Calu3 (cell line): ENCODE measurements around the gene TMEM128. TPM values are rescaled to one million over a fixed set of nuclear protein-coding genes. Genes with fewer than 3 reads are reported as not detected.
A peak's percentile ranks its signal among the peaks of the same experiment; 100 is the strongest.
"Not testable (repeated sequence)": the region's sequence is repeated elsewhere in the genome, so short reads cannot be mapped to it uniquely, and the experiment has no call there.

ENCODE experiments used
- BruUV-seq: library from RNA; stranded (reverse); fragments of 400-500 nt; replicated peaks from 2 replicates; lab custom pipeline; 2021; lab: Mats Ljungman, UMichigan
- CTCF ChIA-PET: fragments of 300-600 bp; sonication (Branson Sonifier 250); formaldehyde crosslinking; loops from one replicate; lab custom pipeline; 2022; ENCODE audit warnings: antibody characterized with exemption; lab: Charles Lee
- DNase-seq: peaks from one replicate; pipeline ENCODE4 v3.0.0; 2022
- H3K27ac Mint-ChIP-seq: one replicate; pipeline ENCODE4 v1.8.0; 2022; ENCODE audit warnings: mixed read lengths; ENCODE audit not compliant: unreplicated experiment
- H3K27me3 Mint-ChIP-seq: one replicate; pipeline ENCODE4 v1.8.0; 2022; ENCODE audit warnings: mixed read lengths; ENCODE audit not compliant: unreplicated experiment
- H3K36me3 Mint-ChIP-seq: one replicate; pipeline ENCODE4 v1.8.0; 2022; ENCODE audit warnings: mild to moderate bottlenecking, moderate library complexity, mixed read lengths; ENCODE audit not compliant: insufficient read depth, unreplicated experiment
- H3K4me1 Mint-ChIP-seq: one replicate; pipeline ENCODE4 v1.8.0; 2022; ENCODE audit warnings: mild to moderate bottlenecking, low read depth, mixed read lengths; ENCODE audit not compliant: unreplicated experiment
- H3K4me3 Mint-ChIP-seq: one replicate; pipeline ENCODE4 v1.8.0; 2022; ENCODE audit warnings: mild to moderate bottlenecking, low read depth, moderate library complexity, mixed read lengths; ENCODE audit not compliant: unreplicated experiment
- H3K9me3 Mint-ChIP-seq: one replicate; pipeline ENCODE4 v1.8.0; 2022; ENCODE audit warnings: low read depth, mixed read lengths; ENCODE audit not compliant: unreplicated experiment
- CTCF ChIP-seq: fragments of 200-600 bp; IDR thresholded peaks from one replicate; pipeline ENCODE4 v1.8.0; 2022; ENCODE audit warnings: antibody characterized with exemption; ENCODE audit not compliant: unreplicated experiment
- intact Hi-C: fragments of 100-400 bp; cut with micrococcal nuclease; formaldehyde crosslinking; loops from one replicate; pipeline ENCODE4 v1.10.0; 2022; ENCODE audit not compliant: unreplicated experiment
- total RNA-seq: library from RNA; stranded (reverse); gene quantifications from 2 replicates; pipeline ENCODE4 v1.2.3, GENCODE V29; 2022

The TMEM128 gene
- total RNA-seq, 1 experiment from 2014 or later = 15.1 TPM

- peaks cover under 1% of the 10 kb centered on the region for H3K27me3 Mint-ChIP-seq
- CTCF ChIA-PET = no interaction called here
- H3K36me3 Mint-ChIP-seq = peaks cover 21% of the 10 kb centered on the region
- TF ChIP-seq CTCF = no peak
- peaks cover 9% of the 10 kb centered on the region for H3K4me1 Mint-ChIP-seq
- H3K27ac Mint-ChIP-seq = peak overlapping the region; percentile 91
- BruUV-seq = no TSS peak
- no peaks in the 10 kb centered on the region for H3K9me3 Mint-ChIP-seq
- intact Hi-C loops = no loop called here
- peak overlapping the region; percentile 86 for H3K4me3 Mint-ChIP-seq
- DNase-seq = no peak
Measured at GRCh38 chr4:4248885-4249203, 821 bp upstream of the TMEM128 start.

GRCh38 chr4:4247696-4248028, 361 bp downstream of the TMEM128 start:
- intact Hi-C loops = no loop called here
- Mint-ChIP-seq H3K36me3 (peaks cover 21% of the 10 kb centered on the region), H3K27ac (peak overlapping the region; percentile 91), H3K4me3 (peak overlapping the region; percentile 86), H3K9me3 (no peaks in the 10 kb centered on the region), H3K27me3 (no peaks in the 10 kb centered on the region), H3K4me1 (peaks cover 9% of the 10 kb centered on the region)
- no peak for DNase-seq
- TF ChIP-seq CTCF = no peak
- CTCF ChIA-PET = interaction anchor here (0.6 to 1.3 kb wide), 3 partner anchors 12 to 277 kb away, joined by 3 to 4 read pairs (median 4); no protein-coding TSS in a partner anchor
- TSS peak; percentile 78 for BruUV-seq

- peaks cover 9% of the 10 kb centered on the region for H3K4me1 Mint-ChIP-seq
- TF ChIP-seq CTCF = no peak
- no TSS peak for BruUV-seq
- H3K4me3 Mint-ChIP-seq = no peak overlapping the region
- no peak overlapping the region for H3K27ac Mint-ChIP-seq
- intact Hi-C loops = no loop called here
- no peak for DNase-seq
- CTCF ChIA-PET = no interaction called here
- H3K9me3 Mint-ChIP-seq = no peaks in the 10 kb centered on the region
- no peaks in the 10 kb centered on the region for H3K27me3 Mint-ChIP-seq
- H3K36me3 Mint-ChIP-seq = peaks cover 25% of the 10 kb centered on the region
Measured at GRCh38 chr4:4245172-4245571, 2.9 kb downstream of the TMEM128 start.

- H3K36me3 Mint-ChIP-seq = peaks cover 10% of the 10 kb centered on the region
- CTCF ChIA-PET = interaction anchor here (0.5 kb wide), 1 partner anchor 1059 kb away, joined by 5 read pairs; no protein-coding TSS in a partner anchor
- H3K4me1 Mint-ChIP-seq, H3K27me3 Mint-ChIP-seq, intact Hi-C loops, H3K27ac Mint-ChIP-seq, DNase-seq, H3K9me3 Mint-ChIP-seq, BruUV-seq, H3K4me3 Mint-ChIP-seq: not testable (repeated sequence)
Measured at GRCh38 chr4:4239551-4239950, 8.5 kb downstream of the TMEM128 start.

GRCh38 chr4:4233610-4234009, 14.4 kb downstream of the TMEM128 start:
- H3K27me3 Mint-ChIP-seq = peaks cover 4% of the 10 kb centered on the region
- no peak overlapping the region for H3K4me3 Mint-ChIP-seq
- CTCF ChIA-PET = no interaction called here
- H3K4me1 Mint-ChIP-seq = no peaks in the 10 kb centered on the region
- DNase-seq = no peak
- no peak for TF ChIP-seq CTCF
- no TSS peak for BruUV-seq
- no peak overlapping the region for H3K27ac Mint-ChIP-seq
- intact Hi-C loops = no loop called here
- H3K36me3 Mint-ChIP-seq = no peaks in the 10 kb centered on the region
- no peaks in the 10 kb centered on the region for H3K9me3 Mint-ChIP-seq
